ENCODE data around the gene CGGBP1. TPM values are rescaled to one million over a fixed set of nuclear protein-coding genes. Genes with fewer than 3 reads are reported as not detected.

The CGGBP1 gene
- total RNA-seq, 1 donor from 2014 or later: 59.5 TPM

DNA sequence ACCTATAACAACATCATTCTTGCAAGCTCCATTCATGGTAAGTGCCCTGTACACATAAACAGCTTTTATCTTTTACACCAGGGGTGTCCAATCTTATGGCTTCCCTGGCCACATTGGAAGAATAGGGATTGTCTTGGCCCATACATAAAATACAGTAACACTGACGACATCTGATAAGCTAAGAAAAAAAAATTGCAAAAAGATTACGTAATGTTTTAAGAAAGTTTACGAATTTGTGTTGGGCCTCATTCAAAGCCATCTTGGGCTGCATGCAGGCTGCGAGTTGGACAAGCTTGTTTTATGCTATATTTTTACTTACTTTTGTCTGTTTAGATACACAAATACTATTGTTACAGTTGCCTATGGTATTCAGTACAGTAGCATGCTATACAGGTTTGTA is 31.9 kb upstream of the CGGBP1 start:
- Histone ChIP-seq H3K9ac (ENCODE audit: low read length) (no peak overlapping the region), H2AFZ (ENCODE audit: low read depth, low read length) (no peak overlapping the region), H3K27me3 (ENCODE audit: insufficient read depth, low read length) (no peaks in the 10 kb centered on the region), H3K27ac (ENCODE audit: low read depth, low read length) (no peak overlapping the region), H3K4me1 (ENCODE audit: insufficient read depth, low read length) (no peaks in the 10 kb centered on the region), H3K36me3 (ENCODE audit: insufficient read depth, low read length) (no peaks in the 10 kb centered on the region), H3K9me3 (ENCODE audit: insufficient read depth, low read depth, low read length) (no peaks in the 10 kb centered on the region), H3K4me2 (ENCODE audit: low read length) (no peak overlapping the region), H4K20me1 (ENCODE audit: insufficient read depth, low read length) (peaks cover 17% of the 10 kb centered on the region), H3K4me3 (ENCODE audit: insufficient read depth, low read depth, low read length) (no peak overlapping the region), H3K79me2 (ENCODE audit: insufficient read depth, low read length) (peaks cover 24% of the 10 kb centered on the region)
- no peaks in the 10 kb centered on the region for H3K27me3 Mint-ChIP-seq (ENCODE audit: low read depth, unreplicated experiment)
- TF ChIP-seq, protein P1, sequence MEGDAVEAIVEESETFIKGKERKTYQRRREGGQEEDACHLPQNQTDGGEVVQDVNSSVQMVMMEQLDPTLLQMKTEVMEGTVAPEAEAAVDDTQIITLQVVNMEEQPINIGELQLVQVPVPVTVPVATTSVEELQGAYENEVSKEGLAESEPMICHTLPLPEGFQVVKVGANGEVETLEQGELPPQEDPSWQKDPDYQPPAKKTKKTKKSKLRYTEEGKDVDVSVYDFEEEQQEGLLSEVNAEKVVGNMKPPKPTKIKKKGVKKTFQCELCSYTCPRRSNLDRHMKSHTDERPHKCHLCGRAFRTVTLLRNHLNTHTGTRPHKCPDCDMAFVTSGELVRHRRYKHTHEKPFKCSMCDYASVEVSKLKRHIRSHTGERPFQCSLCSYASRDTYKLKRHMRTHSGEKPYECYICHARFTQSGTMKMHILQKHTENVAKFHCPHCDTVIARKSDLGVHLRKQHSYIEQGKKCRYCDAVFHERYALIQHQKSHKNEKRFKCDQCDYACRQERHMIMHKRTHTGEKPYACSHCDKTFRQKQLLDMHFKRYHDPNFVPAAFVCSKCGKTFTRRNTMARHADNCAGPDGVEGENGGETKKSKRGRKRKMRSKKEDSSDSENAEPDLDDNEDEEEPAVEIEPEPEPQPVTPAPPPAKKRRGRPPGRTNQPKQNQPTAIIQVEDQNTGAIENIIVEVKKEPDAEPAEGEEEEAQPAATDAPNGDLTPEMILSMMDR (IDR thresholded peaks at IDR 0.05; ENCODE audit: insufficient read depth, low read depth, low read length): no peak
- no peak for TF ChIP-seq EZH2 (IDR thresholded peaks at IDR 0.05; ENCODE audit: insufficient read depth, low read length)
- H3K4me3 Mint-ChIP-seq (ENCODE audit: unreplicated experiment): no peak overlapping the region
- H3K9me3 Mint-ChIP-seq (ENCODE audit: unreplicated experiment): no peaks in the 10 kb centered on the region
- FAIRE-seq: no peak
- no peak overlapping the region for H3K27ac Mint-ChIP-seq (ENCODE audit: unreplicated experiment)
- DNase-seq (ENCODE audit: low read depth): no peak
- H3K36me3 Mint-ChIP-seq (ENCODE audit: low read depth, unreplicated experiment): peaks cover 5% of the 10 kb centered on the region
- no peaks in the 10 kb centered on the region for H3K4me1 Mint-ChIP-seq (ENCODE audit: low read depth, unreplicated experiment)

DNA sequence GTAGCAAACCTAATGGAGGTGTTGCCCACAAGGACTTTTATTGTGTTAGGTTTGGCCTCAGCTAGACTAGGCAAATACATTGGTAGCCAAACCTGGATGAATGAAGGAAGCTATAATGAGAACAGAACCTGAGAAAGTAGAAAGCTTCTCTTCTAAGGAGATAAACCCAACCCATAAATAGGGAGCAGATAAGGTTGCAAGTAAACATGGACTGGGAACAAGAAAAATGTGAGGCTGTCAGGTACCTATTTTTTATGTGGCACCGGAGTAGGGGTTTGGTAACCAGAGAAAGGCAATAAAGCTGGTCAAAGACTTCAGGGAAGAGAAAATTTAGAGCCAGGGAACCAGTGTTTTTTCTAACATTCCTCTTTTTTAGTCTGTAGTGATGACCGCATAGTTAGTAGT is 25.3 kb upstream of the CGGBP1 start:
- Histone ChIP-seq H3K9me3 (ENCODE audit: insufficient read depth, low read depth, low read length) (no peaks in the 10 kb centered on the region), H3K4me2 (ENCODE audit: low read length) (no peak overlapping the region), H3K36me3 (ENCODE audit: insufficient read depth, low read length) (no peaks in the 10 kb centered on the region), H3K4me1 (ENCODE audit: insufficient read depth, low read length) (no peaks in the 10 kb centered on the region), H3K9ac (ENCODE audit: low read length) (no peak overlapping the region), H2AFZ (ENCODE audit: low read depth, low read length) (no peak overlapping the region), H3K79me2 (ENCODE audit: insufficient read depth, low read length) (peaks cover 62% of the 10 kb centered on the region), H3K4me3 (ENCODE audit: insufficient read depth, low read depth, low read length) (no peak overlapping the region), H3K27me3 (ENCODE audit: insufficient read depth, low read length) (no peaks in the 10 kb centered on the region), H3K27ac (ENCODE audit: low read depth, low read length) (no peak overlapping the region), H4K20me1 (ENCODE audit: insufficient read depth, low read length) (peaks cover 29% of the 10 kb centered on the region)
- TF ChIP-seq, protein P1 (IDR thresholded peaks at IDR 0.05; ENCODE audit: insufficient read depth, low read depth, low read length): no peak
- TF ChIP-seq EZH2 (IDR thresholded peaks at IDR 0.05; ENCODE audit: insufficient read depth, low read length): no peak
- H3K27me3 Mint-ChIP-seq (ENCODE audit: low read depth, unreplicated experiment): no peaks in the 10 kb centered on the region
- H3K4me1 Mint-ChIP-seq (ENCODE audit: low read depth, unreplicated experiment): no peaks in the 10 kb centered on the region
- H3K9me3 Mint-ChIP-seq (ENCODE audit: unreplicated experiment): peaks cover 3% of the 10 kb centered on the region
- no peak overlapping the region for H3K4me3 Mint-ChIP-seq (ENCODE audit: unreplicated experiment)
- FAIRE-seq: no peak
- peaks cover 2% of the 10 kb centered on the region for H3K36me3 Mint-ChIP-seq (ENCODE audit: low read depth, unreplicated experiment)
- no peak overlapping the region for H3K27ac Mint-ChIP-seq (ENCODE audit: unreplicated experiment)
- DNase-seq (ENCODE audit: low read depth): no peak

DNA sequence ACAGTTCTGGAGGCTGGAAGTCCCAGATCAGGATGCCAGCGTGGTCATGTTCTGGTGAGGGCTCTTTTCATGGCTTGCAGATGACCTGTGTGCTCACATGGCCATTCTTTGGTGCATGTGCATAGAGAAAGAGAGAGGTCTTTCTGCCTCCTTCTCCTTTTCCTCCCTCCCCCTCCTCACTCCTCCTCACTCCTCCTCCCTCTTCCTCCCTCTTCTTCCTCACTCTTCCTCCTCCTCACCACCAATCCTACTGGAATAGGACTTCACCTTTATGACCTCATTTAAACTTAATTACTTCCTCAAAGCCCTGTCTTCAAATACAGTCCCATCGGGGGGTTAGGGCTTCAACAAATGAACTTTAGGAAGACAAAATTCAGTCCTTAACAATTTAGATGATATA is 24.0 kb upstream of the CGGBP1 start:
- Mint-ChIP-seq H3K4me3 (ENCODE audit: unreplicated experiment) (no peak overlapping the region), H3K27ac (ENCODE audit: unreplicated experiment) (no peak overlapping the region), H3K36me3 (ENCODE audit: low read depth, unreplicated experiment) (peaks cover 2% of the 10 kb centered on the region), H3K27me3 (ENCODE audit: low read depth, unreplicated experiment) (no peaks in the 10 kb centered on the region), H3K4me1 (ENCODE audit: low read depth, unreplicated experiment) (no peaks in the 10 kb centered on the region), H3K9me3 (ENCODE audit: unreplicated experiment) (peaks cover 3% of the 10 kb centered on the region)
- DNase-seq (ENCODE audit: low read depth) (no peak), FAIRE-seq (no peak)
- H3K4me2 ChIP-seq (ENCODE audit: low read length): no peak overlapping the region
- TF ChIP-seq EZH2 (IDR thresholded peaks at IDR 0.05; ENCODE audit: insufficient read depth, low read length): no peak
- TF ChIP-seq, protein P1 (IDR thresholded peaks at IDR 0.05; ENCODE audit: insufficient read depth, low read depth, low read length): no peak
- H3K9ac ChIP-seq (ENCODE audit: low read length): no peak overlapping the region
- no peak overlapping the region for H2AFZ ChIP-seq (ENCODE audit: low read depth, low read length)
- no peaks in the 10 kb centered on the region for H3K27me3 ChIP-seq (ENCODE audit: insufficient read depth, low read length)
- no peak overlapping the region for H3K4me3 ChIP-seq (ENCODE audit: insufficient read depth, low read depth, low read length)
- H3K4me1 ChIP-seq (ENCODE audit: insufficient read depth, low read length): no peaks in the 10 kb centered on the region
- no peaks in the 10 kb centered on the region for H3K9me3 ChIP-seq (ENCODE audit: insufficient read depth, low read depth, low read length)
- H3K36me3 ChIP-seq (ENCODE audit: insufficient read depth, low read length): no peaks in the 10 kb centered on the region
- peaks cover 37% of the 10 kb centered on the region for H4K20me1 ChIP-seq (ENCODE audit: insufficient read depth, low read length)
- no peak overlapping the region for H3K27ac ChIP-seq (ENCODE audit: low read depth, low read length)
- peaks cover 74% of the 10 kb centered on the region for H3K79me2 ChIP-seq (ENCODE audit: insufficient read depth, low read length)
